Sciatic nerve (tissue), 2 donors: Measurements from ENCODE around the gene CCNB1IP1. TPM values are rescaled to one million over a fixed set of nuclear protein-coding genes. Genes with fewer than 3 reads are reported as not detected.
"Not testable (repeated sequence)": the region's sequence is repeated elsewhere in the genome, so short reads cannot be mapped to it uniquely, and the experiment has no call there.

Experiments used
- ATAC-seq: fragments of 200-7000 bp; cut with Tn5 transposase; one replicate; pipeline ENCODE4 v1.9.1; 2020; ENCODE audit warnings: mild to moderate bottlenecking, moderate library complexity
- DNase-seq: peaks from one replicate; pipeline ENCODE4 v3.0.0-alpha.2; 2020; ENCODE audit warnings: low spot score
- intact Hi-C: fragments of 100-400 bp; cut with DNase I; formaldehyde crosslinking; loops from one replicate; pipeline ENCODE4 v1.14.2; 2022
- total RNA-seq: library from RNA; stranded (reverse); fragmentation: NEBNext Ultra II Directional; extraction: Animal tissue kit (Norgen Biotek cat#: 25700); gene quantifications from one replicate; pipeline ENCODE4 v1.2.1, GENCODE V29; 2021
- donor health status: DM: no; HTN: no; CAD: no.
- donor health status: DM: no; HTN: no; CAD: no.

The CCNB1IP1 gene
- total RNA-seq, 1 donor from 2014 or later = 51.4 TPM

DNA sequence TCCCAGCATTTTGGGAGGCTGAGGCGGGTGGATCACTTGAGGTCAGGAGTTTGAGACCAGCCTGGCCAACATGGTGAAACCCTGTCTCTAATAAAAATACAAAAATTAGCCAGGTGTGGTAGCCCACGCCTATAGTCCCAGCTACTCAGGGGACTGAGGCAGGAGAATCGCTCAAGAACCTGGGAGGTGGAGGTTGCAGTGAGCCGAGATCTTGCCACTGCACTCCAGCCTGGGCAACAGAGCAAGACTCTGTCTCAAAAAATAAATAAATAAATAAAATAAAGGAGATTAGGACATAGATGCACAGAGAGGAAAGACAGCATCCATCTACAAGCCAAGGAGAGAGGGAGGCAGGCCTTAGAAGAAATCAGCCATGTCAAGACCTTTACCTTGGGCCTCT is 8.0 kb upstream of the CCNB1IP1 start:
- DNase-seq, ATAC-seq, intact Hi-C loops: not testable (repeated sequence)

DNA sequence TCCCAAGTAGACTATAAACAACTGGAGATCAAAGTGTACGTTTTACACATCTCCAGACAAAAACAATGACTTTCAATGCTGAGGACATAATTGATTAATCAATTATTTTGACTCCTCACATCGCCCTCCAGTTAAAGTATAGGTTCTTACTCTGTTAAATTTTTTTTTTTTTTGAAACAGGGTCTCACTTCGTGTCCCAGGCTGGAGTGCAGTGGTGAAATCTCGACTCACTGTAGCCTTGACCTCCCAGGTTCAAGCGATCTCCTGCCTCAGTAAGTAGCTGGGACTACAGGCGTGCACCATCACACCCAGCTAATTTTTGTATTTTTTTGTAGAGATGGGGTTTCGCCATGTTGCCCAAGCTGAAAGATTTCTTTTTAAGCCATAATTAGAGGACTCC is 938 bp upstream of the CCNB1IP1 start:
- intact Hi-C loops = loop anchor here (10.0 kb wide), 1 partner anchor 361 kb away; no protein-coding TSS in a partner anchor
- no peak for ATAC-seq
- DNase-seq = no peak

DNA sequence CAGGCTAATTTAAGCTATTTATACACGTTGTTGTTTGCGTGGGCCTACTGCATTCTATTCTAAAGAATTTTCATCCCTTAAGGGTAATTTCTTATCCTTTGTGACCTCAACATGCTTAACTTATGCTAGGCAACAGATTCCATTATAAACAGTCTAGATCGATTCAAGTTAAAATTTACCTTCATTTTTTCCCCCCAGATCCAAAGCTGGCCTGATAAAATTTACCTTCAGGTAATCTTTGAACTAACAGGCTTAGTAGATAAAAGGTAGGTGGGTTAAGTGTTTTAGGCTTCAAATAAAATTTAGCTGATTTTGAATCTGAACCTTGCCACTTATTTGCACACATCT is 389 bp upstream of the CCNB1IP1 start:
- intact Hi-C loops = loop anchor here (10.0 kb wide), 1 partner anchor 361 kb away; no protein-coding TSS in a partner anchor
- DNase-seq (no peak), ATAC-seq (no peak)

DNA sequence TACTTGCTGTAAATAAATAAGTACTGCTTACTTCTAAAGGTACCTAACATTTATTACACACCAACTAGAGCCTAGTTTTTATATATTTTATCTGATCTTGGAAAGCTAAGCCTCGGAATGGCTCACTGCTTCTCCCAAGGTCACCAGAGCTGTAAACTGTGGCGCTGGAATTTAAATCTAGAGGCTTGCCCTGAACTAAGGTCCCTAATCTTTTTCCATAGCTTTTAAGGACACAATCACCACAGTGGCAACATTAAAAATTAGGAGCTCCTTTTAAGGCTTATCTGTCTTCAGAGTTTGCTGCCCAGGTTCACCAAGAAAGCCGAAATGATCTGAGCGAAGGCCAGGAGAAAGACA is 670 bp downstream of the CCNB1IP1 start:
- no peak for ATAC-seq
- intact Hi-C loops = loop anchor here (10.0 kb wide), 1 partner anchor 362 kb away; no protein-coding TSS in a partner anchor
- DNase-seq = no peak

DNA sequence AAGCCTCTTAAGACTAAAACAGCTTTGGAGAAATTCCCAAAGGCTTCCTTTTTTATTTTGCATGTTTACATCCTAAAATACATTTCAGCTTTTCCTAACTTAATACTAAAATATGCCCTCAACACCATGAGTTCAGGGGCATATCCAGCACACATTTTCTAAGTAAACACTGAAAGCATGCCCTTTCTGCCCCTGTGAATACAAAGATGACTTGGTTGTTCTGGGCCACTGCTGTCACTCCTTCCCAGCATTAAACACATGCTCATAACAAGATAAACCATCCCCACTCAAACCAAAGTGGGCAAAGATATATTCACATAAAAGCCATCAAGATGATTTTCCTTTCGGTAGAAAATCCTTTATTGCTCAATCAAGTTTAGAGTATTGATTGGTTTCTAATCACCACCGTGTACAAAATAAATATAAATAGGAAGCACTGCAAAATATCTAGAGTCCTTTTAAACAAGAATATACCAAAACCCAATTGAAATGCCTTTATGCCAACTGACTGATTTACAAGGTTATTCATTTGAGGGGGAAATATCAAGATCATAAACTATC is 1.9 kb downstream of the CCNB1IP1 start:
- ATAC-seq (no peak), DNase-seq (no peak)
- intact Hi-C loops = loop anchor here (10.0 kb wide), 1 partner anchor 364 kb away; no protein-coding TSS in a partner anchor

DNA sequence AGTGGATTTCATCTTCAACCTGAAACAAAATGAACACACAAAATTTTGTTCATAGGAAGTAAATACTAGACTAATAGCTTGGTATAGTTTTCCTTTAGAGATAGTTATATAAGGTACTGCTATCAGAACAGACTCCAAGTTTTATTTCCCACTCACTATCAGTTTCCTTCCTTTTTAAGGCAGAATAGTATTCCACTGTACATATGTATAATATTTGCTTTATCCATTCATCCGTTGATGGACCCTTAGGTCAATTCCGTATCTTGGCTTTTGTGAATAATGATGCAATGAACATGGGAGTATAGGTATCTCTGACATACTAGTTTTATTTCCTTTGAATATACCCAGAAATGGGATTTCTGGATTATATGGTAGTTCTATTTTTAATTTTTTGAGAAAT is 3.7 kb downstream of the CCNB1IP1 start:
- DNase-seq (no peak), ATAC-seq (no peak)
- intact Hi-C loops = loop anchor here (10.0 kb wide), 1 partner anchor 275 kb away; no protein-coding TSS in a partner anchor

DNA sequence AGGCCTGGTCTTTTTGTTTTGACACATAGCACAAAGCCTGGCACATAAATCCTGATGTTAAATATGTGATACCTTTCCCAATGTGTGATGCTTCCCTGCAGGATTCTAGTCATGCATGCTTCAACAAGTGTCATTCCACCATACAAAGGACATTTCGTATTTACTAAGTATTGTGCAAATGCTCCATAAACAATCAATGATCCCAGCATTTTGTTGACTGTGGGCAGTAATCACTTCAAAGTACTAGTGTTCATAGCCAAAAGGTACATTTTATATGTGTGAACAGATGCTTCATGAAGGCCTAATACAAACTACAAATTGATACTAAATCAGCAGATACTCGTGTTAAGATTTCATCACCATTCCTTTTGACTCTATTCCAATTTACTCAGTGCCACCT is 4.4 kb downstream of the CCNB1IP1 start:
- intact Hi-C loops = loop anchor here (10.0 kb wide), 1 partner anchor 276 kb away; no protein-coding TSS in a partner anchor
- ATAC-seq = no peak

DNA sequence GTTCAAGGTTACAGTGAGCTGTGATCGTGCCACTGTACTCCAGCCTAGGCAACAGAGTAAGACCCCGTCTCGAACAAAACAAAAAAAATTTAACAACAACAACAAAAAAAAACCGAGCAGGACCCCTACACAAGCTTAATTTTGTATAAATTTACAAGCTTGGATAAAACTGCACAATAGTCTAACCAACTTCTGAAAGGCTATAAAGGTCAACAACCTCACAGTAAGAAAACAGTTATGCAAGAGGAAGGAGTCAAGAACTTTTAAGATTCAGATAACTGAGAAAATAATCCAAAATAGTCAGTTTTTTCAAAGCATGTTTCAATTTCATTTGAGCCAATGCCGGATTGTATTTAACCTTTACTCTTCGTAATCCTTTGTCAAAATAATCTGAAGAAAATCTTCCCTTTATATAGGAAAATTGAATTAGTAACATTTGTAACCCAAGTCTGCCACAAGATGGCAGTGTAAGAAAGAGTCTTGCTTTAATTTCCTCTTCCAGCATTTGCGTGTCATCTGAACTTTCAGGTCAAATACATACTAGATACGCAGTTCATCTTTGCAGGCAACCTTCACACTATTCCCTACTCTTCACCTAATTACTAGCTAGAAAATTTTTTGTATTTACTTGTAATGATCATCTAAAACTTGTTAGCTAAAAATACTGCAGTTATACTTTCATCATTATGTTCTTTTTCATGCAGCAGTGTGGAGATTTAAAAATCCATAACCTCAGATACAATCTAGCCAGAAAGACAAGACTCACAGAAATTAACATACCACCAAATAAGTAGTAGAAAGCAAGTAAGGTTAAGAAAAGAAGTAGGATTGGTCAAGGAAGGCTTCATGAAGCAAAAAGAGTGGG is 5.8 kb downstream of the CCNB1IP1 start:
- intact Hi-C loops = loop anchor here (10.0 kb wide), 1 partner anchor 278 kb away; no protein-coding TSS in a partner anchor
- ATAC-seq (peak; percentile 74), DNase-seq (no peak)

More for the DNA sequence above, 4.4 kb downstream of the CCNB1IP1 start:
- no peak for DNase-seq

DNA sequence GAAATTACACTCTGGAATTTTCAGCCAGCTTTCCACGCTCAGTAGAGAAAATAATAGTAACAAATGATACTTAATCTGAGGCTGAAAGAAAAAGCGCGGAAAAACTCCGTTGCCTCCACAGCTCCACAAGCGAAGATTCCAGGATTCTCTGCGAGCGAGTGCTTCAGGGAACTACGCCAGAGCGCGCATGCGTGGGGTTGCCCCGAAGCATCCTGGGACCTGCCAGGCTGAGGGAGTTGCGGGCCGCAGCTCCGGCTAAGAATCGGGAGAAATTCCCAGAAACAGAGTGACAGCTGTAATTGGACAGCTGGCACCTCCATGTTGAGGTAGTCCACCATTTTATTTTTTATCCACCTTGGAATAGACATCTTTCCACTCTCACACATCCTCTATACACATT is 15.4 kb downstream of the CCNB1IP1 start:
- intact Hi-C loops = no loop called here
- no peak for ATAC-seq

DNA sequence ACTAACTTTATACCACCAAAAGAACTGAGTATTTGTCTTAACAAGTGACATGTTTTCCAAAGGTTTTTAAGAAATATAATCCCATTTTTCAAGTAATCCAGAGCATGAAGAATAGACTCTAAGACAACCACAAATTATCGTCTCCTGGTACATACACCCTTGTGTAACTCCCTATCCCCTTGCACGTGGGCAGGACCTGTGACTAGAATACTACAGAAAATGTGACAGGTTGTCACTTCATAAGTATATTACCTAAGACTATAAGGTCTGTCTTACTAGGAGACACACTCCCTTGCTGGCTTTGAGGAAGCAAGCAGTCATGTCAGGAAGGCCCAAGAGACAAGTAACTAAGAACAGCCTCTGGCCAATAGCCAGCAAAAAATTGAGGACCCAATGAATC is 19.1 kb downstream of the CCNB1IP1 start:
- DNase-seq = no peak
- no peak for ATAC-seq
- intact Hi-C loops = no loop called here

More for the DNA sequence above, 15.4 kb downstream of the CCNB1IP1 start:
- DNase-seq = no peak

DNA sequence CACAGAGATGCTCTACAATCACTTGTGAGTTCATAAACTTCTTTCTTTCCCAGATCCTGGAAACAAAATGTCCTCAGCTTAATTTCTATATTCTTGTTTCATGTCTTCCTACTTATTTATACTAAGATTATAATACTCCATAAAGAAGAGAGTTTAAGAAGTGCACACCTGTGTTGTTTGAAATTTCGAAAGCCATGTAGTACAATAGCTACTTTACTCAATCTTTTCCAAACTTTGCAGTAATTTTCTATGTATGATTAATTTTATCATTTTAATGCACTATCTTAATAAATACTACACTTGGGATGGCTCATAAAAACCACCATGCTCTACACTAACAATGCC is 27.0 kb downstream of the CCNB1IP1 start:
- no peak for DNase-seq
- intact Hi-C loops = no loop called here

DNA sequence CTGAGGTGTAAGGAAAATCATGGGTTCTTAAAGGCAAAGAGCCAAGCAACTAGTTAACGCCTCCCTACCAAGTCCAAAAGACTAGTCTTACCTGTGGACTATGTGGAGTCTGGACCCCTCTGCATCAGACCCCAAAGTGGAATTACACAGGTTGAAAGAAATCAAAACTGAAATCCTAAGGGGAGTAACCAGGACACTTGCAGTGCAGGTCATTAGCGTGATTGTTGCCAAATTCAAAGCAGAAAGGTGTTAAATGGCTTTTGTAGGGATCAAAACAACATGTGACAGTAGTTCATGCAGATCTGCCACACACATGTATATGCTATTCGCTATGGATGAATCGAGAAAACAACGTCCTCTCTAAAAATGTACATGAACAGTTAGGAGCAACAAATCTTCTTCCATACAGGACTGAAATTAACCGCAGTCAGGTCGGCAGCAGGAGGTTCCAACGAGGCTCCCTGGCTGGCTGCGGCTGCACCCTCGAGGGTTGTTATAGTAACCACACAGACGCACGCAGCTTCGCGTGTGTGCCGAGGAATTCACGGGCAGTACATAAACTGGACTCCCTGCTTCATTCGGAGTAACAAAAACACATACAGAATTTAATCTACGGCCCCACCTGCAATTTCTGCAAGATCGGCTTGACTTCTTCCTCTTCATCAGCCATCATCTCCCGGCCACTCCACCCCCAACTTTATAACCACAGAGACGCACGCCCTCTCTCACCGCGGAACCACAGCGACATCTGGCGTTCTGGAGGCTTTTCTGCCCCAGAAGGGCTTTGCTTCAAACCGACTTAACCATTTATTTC is 27.6 kb downstream of the CCNB1IP1 start, which contains the start of gene TTC5:
TSS of gene TTC5 (minus strand) at position 687 of the 814 bp plus-strand sequence. CDS start at position 673, 14 bp downstream.
- intact Hi-C loops = no loop called here
- ATAC-seq (peak; percentile 98), DNase-seq (peak; percentile 90)

More for the DNA sequence above, 27.0 kb downstream of the CCNB1IP1 start:
- no peak for ATAC-seq

DNA sequence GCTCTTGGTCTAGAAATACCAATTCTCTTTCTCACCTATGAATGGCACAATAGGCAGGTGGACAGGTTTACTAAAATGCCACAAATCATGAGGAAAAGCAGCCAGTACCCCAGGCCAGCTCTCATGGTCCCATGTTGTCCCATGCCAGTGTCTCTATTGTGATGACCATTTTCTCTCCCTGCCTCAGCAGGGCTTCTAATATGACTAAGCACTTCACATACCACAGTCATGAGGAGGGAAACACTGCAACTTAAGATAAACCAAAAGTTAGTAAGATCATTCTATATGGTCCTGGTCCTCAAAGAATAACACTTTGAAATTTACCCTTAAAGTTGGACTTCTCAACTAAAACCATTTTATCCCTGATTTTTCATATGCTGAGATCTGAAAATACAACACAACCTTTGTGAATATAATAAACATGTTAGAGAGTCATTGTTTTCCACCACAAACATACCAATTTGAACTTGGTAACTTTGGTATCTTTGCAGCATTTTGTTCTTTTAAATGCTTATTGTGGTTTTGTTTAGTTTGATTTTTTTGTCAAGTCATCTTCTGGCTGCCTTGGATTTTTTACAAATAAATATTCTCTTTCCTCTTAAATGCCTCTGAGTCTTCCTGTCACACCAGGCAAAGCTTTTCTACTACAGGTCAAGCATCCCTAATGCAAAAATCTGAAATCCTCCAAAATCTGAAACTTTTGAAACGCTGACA is 30.9 kb downstream of the CCNB1IP1 start:
- ATAC-seq (no peak), DNase-seq (no peak)
- intact Hi-C loops = no loop called here

DNA sequence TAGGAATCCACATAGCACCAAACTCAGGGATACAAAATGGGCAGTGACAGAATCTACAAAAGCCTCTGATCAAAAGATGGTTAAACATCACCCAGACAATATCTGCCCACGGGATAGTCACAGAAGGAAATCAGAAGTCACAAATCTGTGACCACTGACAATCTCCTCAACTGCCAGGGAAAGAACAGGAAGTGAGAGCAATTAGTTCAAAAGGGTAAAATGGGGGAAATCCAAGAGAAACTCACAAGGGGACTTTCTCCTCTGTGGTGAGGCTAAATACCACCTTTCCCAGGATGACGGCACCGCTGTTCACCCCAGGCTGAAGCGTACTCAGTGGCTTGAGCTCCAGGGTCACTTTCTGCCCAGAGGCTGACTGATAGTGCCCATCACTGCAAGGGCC is 38.0 kb downstream of the CCNB1IP1 start:
- no peak for DNase-seq
- intact Hi-C loops = no loop called here
- no peak for ATAC-seq

DNA sequence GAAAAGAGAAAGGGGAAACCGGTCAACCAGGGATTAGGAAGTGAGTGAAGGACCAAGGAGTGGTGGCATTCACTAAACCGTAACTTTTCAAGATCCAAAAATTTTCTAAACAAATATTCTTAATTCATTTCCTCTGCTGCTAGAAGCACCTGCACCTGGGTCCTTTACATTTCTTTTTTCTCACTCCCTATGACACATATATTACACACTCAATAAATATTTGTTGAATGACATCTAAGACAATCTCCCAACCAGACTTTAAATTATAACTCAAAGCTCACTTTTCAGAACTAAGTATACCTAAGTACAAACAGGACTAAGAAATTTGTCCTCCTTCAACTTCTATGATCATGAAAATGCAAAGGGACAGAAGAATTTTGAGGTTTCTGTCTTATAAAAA is 38.4 kb downstream of the CCNB1IP1 start:
- intact Hi-C loops = no loop called here
- ATAC-seq (no peak), DNase-seq (no peak)

DNA sequence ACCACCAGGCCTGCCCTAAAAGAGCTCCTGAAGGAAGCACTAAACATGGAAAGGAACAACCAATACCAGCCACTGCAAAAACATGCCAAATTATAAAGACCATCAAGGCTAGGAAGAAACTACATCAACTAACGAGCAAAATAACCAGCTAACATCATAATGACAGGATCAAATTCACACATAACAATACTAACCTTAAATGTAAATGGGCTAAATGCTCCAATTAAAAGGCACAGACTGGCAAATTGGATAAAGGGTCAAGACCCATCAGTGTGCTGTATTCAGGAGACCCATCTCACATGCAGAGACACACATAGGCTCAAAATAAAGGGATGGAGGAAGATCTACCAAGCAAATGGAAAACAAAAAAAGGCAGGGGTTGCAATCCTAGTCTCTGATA is 51.1 kb downstream of the CCNB1IP1 start:
- ATAC-seq, intact Hi-C loops, DNase-seq: not testable (repeated sequence)

DNA sequence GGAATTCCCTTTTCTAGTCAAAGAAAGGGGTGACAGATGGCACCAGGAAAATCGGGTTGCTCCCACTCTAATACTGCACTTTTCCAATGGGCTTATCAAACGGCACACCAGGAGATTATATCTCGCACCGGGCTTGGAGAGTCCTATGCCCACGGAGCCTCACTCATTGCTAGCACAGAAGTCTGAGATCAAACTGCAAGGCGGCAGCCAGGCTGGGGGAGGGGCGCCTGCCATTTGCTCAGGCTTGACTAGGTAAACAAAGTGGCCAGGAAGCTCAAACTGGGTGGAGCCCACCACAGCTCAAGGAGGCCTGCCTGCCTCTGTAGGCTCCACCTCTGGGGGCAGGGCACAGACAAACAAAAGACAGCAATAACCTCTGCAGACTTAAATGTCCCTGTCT is 52.8 kb downstream of the CCNB1IP1 start:
- DNase-seq, intact Hi-C loops, ATAC-seq: not testable (repeated sequence)

DNA sequence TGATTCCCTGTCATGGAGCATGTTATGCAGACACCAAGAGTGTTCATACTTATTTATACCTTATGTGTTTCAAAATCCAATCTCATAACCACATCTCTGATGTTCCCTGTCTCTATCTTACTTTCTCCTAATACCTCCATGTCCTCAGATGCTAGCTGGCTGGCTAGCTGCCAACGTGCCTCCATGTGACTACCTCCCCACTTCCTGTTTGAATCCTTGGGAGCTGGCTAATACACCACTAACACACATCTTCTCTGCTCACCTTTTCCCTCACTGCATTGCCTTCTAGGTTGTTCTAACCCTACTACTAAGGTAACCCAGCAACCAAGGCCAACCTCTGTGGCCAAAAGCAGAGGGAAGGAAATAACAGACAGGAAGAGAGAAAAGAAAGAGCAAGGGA is 54.7 kb downstream of the CCNB1IP1 start:
- ATAC-seq (no peak), DNase-seq (no peak)
- intact Hi-C loops = no loop called here

DNA sequence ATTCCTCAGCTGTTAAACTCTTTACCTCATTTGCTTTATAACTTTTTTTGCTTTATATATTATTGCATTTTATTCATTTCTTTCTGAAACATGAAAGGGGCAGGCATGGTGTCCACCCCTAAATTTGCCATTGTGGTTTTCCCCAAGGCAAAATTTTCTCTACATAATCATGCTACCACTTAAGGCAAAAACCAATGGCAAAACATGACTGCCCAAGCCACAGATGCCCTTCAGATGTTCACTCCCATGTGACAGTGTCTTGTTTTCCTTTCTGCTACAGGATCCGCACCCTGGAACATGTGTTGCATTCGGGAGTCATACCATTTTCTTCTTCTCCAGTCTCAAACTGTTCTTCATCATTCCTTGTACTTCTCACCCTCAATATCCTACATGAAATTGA is 55.7 kb downstream of the CCNB1IP1 start:
- intact Hi-C loops = no loop called here
- ATAC-seq = no peak
- DNase-seq = no peak
